DMS79 (cell line): ENCODE data around the gene EEF1G.
"Not testable (repeated sequence)": the region's sequence is repeated elsewhere in the genome, so short reads cannot be mapped to it uniquely, and the experiment has no call there.

Experiments
- DNase-seq: peaks from one replicate; lab custom pipeline; 2025; lab: John Stamatoyannopoulos, UW

Gene EEF1G

GRCh38 chr11:62573592-62574362, at the start of gene EEF1G:
Gene EEF1G (minus strand): TSS chr11:62573891. CDS start chr11:62573842, 49 bp downstream.
- peak; percentile 99 for DNase-seq

DNA sequence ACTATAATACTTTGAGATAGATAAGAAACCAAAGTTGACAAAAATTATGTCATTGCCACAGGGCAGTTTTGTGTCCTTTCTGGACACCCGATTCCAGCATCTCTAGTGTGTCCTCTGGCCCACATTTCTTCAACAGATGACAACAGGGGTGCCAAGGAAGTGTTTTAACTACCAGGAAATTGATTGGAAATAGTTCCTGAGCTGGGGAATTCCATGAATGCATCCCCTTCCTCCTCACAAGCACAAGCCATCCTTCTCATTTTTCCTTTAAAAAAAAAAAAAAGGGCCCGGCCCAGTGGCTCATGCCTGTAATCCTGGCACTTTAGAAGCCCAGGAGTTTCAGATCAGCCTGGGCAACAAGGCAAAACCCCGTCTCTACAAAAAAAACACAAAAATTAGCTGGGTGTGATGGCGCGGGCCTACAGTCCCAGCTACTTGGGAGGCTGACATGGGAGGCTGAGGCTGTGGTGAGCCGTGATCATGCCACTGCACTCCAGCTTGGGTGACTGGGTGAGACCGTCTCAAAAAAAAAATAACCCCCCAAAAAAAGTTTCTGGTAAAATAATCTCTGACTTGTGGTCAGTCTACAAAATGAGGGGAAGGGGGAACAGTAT, 48.9 kb upstream of the EEF1G start:
- no peak for DNase-seq

DNA sequence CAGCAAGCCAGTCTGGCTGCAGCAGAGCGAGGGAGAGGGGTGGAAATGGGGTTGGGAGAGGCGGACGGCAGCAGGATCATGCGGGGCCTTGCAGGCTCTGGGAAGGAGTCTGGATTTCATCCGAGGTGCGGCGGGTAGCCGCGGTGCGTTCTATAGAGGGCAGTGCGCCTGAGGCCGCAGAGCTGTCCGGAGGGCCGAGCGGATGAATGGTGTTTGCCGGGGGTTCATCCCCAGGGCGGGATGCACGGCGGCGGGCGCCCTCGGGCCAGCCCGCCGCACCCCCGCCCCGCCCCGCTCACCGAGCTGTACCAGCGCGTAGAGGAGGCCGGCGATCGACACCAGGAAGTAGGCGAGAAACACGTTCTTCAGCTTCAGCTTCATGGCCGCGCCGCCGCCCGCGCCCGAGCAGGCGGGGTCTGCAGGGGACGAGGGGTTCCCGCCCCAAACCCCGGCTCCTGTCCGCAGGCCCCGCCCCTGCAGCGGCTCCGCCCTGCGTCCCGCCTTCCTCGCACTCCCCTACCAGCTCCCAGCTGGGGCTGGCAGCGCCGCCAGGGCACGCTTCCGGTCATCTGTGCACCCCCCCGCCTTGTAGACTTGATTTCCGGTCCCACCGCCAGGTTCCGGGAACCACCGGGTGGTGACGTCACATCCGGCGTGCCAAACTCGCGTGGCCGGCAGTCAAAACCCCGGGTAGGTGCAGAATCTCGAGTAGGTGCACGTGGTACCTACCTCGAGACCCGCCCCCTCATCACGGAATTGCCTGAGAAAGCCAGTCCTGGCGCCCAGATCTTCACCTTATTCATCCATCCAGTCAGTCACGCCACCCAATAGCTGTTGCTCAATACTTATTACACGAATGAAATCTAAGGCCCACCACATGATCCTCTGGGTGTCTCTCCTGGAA, 48.1 kb upstream of the EEF1G start, which contains the start of gene B3GAT3:
TSS of gene B3GAT3 (minus strand) at position 420 of the 904 bp plus-strand sequence. CDS start at position 381, 39 bp downstream.
- DNase-seq: peak; percentile 99

DNA sequence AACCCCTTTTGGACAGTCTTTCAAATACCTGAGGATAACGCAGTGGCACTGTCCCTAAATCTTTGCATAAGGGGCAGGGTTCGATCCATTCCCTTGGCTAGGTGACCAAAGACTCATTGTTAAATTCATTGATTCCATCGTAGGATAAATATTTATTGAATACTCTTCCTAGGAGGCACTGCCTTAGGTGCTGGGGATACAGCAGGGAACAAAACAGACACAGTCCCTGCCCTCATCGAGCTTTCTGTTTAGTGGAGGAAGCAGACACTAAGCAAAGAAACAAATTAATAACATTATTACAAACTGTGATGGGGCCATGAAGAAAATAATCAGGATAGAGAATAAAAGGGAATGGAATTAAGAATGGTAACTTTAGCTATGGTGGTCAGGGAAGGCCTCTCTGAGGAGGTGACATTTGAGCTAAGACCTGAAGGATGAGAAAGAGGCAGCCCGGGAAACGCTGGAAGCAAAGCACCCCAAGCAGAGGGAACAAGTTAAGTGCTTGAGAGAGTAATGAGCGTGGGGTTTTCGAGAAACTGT, 47.4 kb upstream of the EEF1G start:
- DNase-seq: no peak

DNA sequence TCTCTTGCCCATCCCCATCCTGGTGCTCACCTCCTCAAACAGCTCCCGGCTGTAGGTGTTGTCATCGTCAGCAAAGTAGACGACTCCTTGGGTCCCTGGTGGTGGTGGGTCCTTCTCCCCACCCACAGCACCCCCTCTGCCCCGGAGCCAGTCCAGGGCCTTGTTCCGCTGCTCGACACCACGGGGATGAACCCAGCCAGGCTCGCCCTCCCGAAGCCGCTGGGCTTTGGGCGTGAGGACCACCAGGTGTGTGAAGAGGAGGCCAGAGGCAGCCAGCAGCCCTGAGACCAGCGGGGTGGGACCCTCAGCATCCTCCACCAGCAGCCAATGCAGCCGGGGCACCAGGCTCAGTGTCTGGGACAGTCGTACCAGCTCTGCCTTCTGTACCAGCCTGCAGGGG, 43.3 kb upstream of the EEF1G start:
- DNase-seq: not testable (repeated sequence)

DNA sequence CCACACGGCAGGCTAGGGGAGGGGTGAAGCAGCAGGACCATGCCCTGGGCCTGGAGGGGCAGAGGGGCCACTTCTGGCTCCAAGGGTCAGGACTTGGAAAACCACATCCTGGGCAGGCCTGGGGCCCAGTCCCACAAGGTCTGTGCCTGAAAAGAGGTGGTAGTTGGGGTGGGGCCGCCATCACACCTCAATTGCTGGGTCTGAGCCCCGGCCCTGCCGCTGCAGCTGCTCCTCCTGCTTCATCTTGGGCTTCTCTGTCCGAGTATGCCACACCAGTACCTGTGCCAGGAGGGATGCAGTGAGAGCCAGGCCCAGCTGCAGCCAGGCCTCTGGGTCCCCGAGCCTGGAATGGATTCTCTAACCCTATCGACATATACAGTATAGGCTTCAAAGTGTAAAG, 41.8 kb upstream of the EEF1G start:
- DNase-seq: no peak

DNA sequence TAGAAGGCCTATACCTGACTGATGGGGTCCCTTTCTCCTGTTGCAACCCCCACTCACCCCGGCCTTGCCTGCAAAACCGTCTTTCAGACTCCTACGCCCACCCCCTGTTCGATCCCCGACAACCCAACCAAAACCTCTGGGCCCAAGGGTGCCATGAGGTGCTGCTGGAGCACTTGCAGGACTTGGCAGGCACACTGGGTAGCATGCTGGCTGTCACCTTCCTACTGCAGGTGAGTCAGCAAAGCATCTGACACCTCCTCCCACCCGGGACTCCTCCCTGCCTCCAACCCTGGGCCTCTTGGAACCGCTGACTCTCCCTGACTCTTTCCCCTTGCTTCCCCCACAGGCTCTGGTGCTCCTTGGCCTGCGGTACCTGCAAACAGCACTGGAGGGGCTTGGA, 40.6 kb upstream of the EEF1G start:
- no peak for DNase-seq

GRCh38 chr11:62613291-62613778, 39.6 kb upstream of the EEF1G start:
- no peak for DNase-seq

DNA sequence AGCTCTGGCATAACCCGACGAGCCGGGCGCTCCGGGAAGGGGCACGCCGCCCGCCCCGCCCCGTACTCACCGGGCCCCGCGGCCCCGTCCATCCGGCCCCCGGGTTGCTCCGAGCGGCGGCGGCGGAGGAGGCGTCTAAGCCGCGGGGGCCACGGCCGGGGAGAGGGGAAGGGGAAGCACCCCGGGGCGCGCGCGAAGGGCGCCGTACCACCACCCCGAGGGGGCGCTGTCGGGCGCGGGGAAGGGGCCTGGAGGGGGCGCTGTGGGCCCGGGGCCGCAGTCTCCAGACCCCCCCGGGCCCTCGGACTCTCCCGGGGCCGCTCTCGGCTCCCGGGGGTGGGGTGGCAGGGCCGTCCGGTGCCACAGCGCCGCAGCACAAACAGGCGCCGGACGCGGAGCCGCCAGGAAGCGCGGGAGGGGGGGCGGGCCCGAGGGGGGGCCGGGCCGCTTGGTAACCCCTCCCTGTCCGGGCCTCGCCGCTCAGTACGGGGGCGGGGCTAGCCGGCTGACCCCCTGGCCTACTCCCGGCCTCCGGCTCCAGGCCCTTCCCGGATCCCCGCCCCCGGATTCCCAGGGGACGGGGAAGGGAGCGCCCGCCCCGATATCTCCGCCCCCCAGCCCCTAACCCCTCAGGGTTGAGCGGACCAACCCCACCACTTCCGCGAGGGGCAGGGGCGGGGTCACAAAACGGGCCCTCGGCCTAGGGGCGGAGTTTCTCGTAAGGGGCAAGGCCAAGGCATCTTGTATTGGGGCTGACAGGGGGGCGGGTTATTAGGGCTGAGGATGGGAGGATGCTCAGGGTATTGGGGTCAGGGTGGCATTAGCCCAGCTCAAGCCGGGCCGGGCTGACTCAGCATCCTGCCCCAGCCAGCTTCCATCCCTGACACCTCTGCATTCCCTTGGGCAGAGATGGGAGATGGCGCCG, 38.9 kb upstream of the EEF1G start, which contains the start of the genes EML3 and ROM1:
TSS of gene EML3 (minus strand) at position 410 of the 925 bp plus-strand sequence. CDS start at position 92, 318 bp downstream.
TSS of gene ROM1 (plus strand) at position 892 of the 925 bp plus-strand sequence. CDS start at position 917, 25 bp downstream.
- DNase-seq: peak; percentile 34

DNA sequence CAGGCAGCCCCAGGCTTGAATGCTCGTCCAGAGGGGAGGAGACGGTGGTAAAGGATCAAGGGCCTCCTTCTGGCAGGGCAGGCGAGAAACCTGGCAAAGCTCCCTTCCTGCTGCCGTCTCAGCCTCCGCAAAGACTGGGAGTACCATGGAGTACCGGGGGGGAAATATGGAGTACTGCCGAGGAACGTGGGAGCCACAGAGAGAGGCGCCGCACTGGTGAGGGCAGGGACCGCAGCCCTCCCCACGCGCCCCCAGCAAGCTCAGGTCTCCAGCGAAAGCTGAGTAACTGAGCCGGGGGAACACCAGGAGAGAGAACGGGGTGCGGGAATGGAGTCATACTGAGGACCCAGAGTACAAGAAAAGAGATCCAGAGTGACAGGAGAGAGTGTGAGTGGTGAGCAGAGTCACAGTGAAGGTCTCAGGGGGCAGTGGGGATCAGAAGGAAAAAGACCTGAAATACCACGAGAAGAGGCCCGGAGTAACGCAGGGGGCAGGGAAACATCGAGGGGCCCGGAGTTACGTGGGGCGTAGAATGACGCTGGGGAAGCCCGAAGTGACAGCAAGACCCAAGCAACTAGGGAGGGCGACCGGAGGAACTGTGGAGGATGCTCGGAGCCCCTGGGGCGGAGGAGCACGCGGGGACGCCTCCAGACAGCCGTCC, 38.1 kb upstream of the EEF1G start:
- DNase-seq: peak; percentile 41

DNA sequence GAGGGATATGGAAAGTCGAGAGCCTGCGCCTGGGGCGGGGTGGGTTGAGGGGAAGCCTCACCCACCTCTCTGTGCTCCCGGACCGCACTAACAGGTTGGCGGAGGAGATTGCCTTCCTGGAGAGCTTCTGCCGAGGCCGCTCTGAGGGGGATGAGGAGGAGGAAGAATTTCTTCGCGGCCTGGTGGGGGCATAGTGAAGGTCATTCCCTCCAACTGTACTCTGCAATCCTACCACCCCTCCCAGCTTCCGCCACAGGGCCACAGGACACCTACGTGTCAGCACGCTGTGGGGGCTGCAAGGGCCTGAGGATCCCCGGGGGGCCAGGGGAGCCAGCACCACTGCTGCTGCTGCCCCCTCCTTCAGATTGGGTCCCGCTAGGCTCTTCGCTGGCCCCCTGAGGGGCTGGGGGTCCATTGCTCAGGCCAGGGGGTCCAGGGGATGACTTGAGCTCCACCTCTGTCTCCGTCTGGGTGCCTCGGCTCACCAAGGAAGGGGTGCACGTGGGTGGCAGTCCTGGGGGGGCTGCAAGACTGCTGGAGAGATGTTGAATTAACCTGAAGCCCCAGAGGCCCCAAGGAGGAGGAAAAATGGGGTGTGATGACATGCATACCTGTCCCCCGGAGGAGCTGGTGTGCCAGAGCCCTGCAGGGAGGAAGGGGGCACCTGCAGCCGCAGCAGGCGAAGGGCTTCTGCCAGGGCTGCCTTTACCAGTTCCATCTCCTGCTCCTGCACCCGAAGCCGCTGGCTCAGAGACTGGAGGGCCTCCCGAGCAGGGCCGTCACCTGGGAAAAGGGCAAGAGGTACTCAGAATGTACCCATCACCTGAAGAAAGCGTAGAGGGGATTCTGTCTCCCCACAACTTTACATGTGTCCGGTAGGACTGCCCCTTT, 37.4 kb upstream of the EEF1G start:
- DNase-seq: no peak

DNA sequence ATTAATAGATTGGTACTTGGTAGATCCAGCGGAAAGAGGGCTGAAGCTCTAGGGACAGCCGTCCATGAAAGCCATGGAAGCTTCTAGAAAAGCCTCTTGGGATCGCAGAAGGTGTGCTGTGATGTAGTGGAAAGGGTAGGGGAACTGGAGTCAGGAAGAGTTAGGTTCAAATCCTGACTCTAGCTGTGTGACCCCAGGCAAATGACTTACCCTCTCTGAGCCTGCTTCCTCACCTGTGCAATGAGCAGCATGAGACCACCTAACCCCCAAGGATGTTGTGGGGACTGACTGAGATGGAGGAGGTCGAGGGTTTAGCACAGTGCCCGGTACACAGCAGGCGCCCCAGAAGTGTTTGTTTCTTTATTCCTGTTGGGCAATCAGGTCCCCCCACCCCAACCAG, 36.7 kb upstream of the EEF1G start:
- no peak for DNase-seq

- DNase-seq: no peak
These were observed 35.1 kb upstream of the EEF1G start for GRCh38 chr11:62608776-62609175.

- DNase-seq: no peak
These were observed 34.0 kb upstream of the EEF1G start for GRCh38 chr11:62607714-62608113.

DNA sequence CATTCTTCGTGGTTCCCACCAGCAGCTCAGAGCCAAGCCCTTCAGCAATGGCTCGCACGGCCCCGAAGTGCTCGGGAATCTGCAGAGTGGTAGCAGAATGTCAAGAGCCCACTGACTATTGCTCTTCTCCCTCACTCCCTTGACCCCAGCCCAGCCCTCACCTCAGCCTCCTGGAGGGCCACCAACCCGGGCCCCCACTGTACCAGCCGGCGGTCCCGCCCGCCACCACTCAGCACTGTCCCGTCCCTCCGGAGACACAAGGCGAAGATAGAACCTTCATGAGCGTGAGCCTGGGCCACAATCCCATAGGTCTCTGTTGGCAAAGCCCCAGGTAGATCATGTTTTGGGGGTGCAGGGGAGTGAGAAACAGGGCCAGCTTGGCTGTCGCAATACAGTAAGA, 32.2 kb upstream of the EEF1G start:
- no peak for DNase-seq

GRCh38 chr11:62605467-62605866, 31.8 kb upstream of the EEF1G start:
- DNase-seq: no peak

- no peak for DNase-seq
These were observed 30.9 kb upstream of the EEF1G start for GRCh38 chr11:62604460-62605120.

DNA sequence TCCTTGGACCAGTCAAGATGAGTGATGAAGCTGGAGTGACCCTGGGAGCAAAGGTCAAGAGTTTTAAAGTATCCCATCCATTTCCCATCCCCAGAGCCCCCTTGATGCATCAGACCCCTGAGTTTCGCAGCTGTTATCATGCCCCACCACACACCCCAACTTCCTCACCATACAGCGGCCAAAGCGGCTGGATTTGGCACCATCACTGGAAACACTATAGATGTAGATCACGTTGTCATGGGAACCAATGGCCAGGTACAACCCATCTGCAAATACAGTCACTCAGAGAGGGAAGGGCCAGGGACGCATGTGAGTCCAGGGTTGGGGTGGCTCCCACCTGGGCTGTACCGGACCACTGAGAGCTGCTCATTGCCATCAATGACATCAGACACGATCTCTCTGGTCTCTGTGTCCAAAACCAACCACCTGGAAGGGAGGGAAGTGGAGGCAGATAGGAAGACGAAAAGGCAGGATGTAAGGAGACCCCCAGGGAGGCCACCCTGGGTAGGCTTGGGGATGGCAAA, 30.1 kb upstream of the EEF1G start:
- no peak for DNase-seq
